PFSK-1 (cell line): ENCODE results near the gene UAP1L1.

ENCODE experiments used
- FOXP2 ChIP-seq: optimal IDR thresholded peaks from 2 replicates; pipeline ENCODE3; 2011; ENCODE audit warnings: borderline replicate concordance, control low read depth, inconsistent platforms; ENCODE audit not compliant: insufficient read depth; ENCODE audit errors: extremely low read length, extremely low read depth
- POLR2AphosphoS5 ChIP-seq: IDR thresholded peaks from 2 replicates; pipeline ENCODE4 v1.6.1; 2012; ENCODE audit warnings: low read depth, mild to moderate bottlenecking, control low read depth, low read length, moderate library complexity
- SIN3A ChIP-seq: IDR thresholded peaks from 2 replicates; pipeline ENCODE4 v1.6.1; 2012; ENCODE audit warnings: mild to moderate bottlenecking, low read length, moderate library complexity, borderline replicate concordance; ENCODE audit not compliant: insufficient read depth
- TAF1 ChIP-seq: IDR thresholded peaks from 2 replicates; pipeline ENCODE4 v1.6.1; 2012; ENCODE audit warnings: low read length, control low read depth, borderline replicate concordance; ENCODE audit not compliant: insufficient read depth
- TF ChIP-seq, protein P1 (sequence below), 2 experiments: IDR thresholded peaks; 2 replicates each; pipeline versions ENCODE4 v1.6.1 to v1.8.0; 2011 to 2012; ENCODE audit warnings: low read depth in 2 of 2, low read length in 2 of 2, control low read depth in 1 of 2, inconsistent platforms in 1 of 2, mild to moderate bottlenecking in 1 of 2, moderate library complexity in 1 of 2; ENCODE audit not compliant: insufficient read depth in 1 of 2

Gene UAP1L1

DNA sequence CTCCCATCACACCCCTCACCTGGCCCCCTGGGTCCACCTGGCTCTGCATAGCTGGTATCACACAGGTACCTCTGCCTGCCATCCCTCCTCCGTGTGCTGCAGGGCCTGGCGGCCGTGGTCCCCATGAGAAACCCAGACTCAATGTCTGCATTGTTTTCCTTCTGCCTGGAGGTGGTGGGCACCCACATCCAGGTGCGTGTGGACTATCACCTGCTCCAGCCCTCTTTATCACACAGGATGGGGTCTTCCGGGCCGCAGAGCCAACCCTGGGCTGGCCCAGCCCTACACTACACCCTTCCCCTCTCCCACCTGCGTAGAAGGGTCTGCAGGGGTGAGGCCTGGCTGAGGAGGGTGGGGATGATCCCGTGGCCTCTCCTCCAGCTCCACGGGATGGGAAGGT is 38.4 kb upstream of the UAP1L1 start:
- TF ChIP-seq POLR2AphosphoS5 (no peak), SIN3A (no peak)

DNA sequence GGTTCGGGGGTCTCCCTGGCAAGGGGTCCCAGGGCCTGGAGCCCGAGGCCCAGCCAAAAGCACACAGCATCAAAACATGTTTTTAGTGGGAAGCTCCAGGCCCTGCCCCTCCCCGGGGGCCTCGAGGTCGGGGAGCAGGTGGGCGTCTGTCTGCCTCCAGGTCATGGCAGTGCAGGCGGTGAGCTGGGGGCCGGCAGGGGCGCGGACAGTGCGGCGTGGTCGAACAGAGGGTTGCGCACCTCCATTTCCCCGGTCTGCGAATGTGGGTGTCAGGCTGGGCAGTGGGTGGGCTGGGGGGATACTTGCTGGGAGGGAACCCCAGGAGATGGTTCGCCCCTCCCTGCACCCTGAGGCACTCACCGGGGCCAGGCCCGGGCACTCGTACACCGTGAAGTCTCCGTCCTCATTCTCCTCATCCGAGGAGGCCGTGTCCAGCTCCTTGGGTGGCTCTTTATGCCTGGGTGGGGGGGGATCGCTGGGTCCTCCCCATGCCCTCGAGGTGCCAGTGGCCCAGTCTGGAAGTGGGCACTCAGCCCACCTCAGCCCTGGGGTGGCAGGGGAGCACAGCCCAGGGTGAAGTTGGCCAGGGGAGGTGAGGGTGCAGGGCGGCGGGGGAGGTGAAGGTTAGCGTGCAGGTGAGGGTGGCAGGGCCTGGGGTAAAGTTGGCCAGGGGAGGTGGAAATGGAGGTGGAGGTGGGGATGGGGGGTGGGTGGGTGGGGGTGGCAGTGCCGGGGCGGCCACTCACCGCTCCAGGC is 37.5 kb upstream of the UAP1L1 start:
- TF ChIP-seq, protein P1, sequence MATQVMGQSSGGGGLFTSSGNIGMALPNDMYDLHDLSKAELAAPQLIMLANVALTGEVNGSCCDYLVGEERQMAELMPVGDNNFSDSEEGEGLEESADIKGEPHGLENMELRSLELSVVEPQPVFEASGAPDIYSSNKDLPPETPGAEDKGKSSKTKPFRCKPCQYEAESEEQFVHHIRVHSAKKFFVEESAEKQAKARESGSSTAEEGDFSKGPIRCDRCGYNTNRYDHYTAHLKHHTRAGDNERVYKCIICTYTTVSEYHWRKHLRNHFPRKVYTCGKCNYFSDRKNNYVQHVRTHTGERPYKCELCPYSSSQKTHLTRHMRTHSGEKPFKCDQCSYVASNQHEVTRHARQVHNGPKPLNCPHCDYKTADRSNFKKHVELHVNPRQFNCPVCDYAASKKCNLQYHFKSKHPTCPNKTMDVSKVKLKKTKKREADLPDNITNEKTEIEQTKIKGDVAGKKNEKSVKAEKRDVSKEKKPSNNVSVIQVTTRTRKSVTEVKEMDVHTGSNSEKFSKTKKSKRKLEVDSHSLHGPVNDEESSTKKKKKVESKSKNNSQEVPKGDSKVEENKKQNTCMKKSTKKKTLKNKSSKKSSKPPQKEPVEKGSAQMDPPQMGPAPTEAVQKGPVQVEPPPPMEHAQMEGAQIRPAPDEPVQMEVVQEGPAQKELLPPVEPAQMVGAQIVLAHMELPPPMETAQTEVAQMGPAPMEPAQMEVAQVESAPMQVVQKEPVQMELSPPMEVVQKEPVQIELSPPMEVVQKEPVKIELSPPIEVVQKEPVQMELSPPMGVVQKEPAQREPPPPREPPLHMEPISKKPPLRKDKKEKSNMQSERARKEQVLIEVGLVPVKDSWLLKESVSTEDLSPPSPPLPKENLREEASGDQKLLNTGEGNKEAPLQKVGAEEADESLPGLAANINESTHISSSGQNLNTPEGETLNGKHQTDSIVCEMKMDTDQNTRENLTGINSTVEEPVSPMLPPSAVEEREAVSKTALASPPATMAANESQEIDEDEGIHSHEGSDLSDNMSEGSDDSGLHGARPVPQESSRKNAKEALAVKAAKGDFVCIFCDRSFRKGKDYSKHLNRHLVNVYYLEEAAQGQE (IDR thresholded peaks at IDR 0.05; ENCODE audit: insufficient read depth in 1 of 2, low read depth in 2 of 2, low read length in 2 of 2), result no peak
- TF ChIP-seq POLR2AphosphoS5 (no peak), FOXP2 (no peak), TAF1 (no peak), SIN3A (no peak)

DNA sequence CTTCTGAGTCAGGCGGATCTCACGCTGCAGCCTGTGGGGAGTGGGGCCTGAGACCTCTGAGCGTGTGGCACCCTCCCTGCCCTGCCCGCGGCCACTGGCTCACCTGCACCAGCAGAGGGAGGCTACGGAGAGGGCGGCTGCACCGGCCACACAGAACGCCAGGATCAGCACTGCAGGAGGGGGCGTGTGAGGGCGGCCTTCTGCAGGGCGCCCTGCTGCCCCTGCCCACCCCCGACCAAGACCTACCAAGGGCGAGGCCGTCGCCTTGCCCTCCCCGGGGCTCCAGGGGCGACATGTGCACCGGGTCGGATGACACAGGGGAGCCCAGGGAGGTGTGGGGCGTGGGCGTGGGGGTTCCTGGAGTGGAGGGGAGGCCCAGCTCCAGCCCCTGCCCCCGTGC is 36.7 kb upstream of the UAP1L1 start:
- TF ChIP-seq POLR2AphosphoS5 (no peak), TAF1 (no peak), SIN3A (no peak), FOXP2 (no peak)
- TF ChIP-seq, protein P1 (IDR thresholded peaks at IDR 0.05; ENCODE audit: insufficient read depth in 1 of 2, low read depth in 2 of 2, low read length in 2 of 2), result no peak

DNA sequence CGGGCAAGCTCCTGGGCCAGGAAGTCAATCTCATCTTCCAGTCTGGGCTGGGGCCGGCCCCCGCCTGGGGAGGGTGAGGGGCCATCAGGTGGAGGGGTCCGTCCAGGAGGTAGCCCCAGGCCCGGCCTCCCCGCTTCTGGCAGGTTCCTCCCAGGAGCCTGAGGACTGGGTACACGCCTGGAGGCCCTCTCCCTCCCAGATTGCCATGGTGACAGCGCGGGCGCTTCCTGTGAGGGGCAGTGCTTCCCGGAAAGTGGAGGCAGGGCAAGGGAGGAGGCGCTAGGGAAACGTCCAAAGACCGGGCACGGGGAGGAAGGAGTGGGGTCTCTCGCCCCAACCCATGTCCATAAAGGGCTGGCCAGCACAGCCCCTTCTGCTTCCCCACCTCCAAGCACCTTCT is 36.2 kb upstream of the UAP1L1 start:
- peak; percentile 28; the same call in 1 of the 2 replicates for TF ChIP-seq TAF1
- peak; percentile 37; the same call in 1 of the 2 replicates for TF ChIP-seq POLR2AphosphoS5
- TF ChIP-seq FOXP2, result no peak
- TF ChIP-seq, protein P1 (IDR thresholded peaks at IDR 0.05; ENCODE audit: insufficient read depth in 1 of 2, low read depth in 2 of 2, low read length in 2 of 2), result no peak

DNA sequence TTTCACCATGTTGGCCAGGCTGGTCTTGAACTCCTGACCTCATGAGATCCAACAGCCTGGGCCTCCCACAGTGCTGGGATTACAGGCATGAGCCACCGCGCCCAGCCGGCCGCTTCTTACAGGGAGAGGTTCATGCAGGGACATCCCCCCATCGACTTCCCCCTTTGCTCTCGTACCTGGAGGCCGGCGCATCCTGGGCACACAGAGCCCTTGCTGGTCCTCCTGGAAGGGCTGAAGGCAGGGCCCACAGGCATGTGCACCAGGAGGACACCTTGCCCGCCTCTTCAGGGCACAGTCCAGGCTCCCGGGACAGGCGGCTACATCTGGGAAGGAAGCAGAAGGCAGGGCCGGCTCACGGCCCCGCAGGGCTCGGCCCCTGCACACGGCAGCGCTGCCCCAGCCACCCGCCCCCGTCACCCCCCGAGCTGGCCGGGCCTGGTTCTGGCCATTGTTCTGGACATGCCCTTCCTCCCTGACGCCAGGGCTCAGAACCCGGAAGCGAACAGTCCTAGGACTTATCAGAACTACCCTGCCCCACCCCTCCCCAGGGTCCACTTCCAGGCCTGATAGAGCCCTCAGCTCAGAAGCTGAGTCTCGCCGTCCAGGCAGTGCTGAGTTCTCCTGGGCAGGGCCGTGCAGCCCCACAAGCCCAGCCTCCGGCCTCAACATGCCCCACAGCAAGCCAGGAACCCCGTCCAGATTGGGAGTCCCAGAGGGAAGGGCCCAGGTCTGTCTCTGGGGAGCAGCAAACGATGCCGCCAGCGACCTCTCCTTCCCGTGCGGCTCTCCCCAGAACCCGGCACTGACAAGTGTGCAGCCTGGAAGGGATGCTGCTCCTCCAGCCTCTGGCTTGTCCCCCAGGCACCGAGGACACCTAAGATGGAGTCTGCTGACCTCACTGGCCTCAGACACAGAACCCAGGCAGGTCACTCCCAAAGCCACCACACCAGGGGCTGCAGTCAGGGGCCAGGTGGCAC is 34.3 kb upstream of the UAP1L1 start:
- TF ChIP-seq TAF1, result no peak
- TF ChIP-seq, protein P1 (IDR thresholded peaks at IDR 0.05; ENCODE audit: insufficient read depth in 1 of 2, low read depth in 2 of 2, low read length in 2 of 2), result no peak
- TF ChIP-seq FOXP2, result no peak
- no peak for TF ChIP-seq SIN3A
- no peak for TF ChIP-seq POLR2AphosphoS5
